K562 (cell line): ENCODE measurements around the gene PDE3A. TPM values are rescaled to one million over a fixed set of nuclear protein-coding genes. Genes with fewer than 3 reads are reported as not detected.

Experiments used
- ATAC-seq: fragments of 200-7000 bp; cut with Tn5 transposase; 3 replicates; pipeline ENCODE4 v1.9.1; 2020; ENCODE audit warnings: moderate library complexity
- BruUV-seq: library from RNA; stranded (reverse); fragments of 400-500 nt; replicated peaks from 2 replicates; lab custom pipeline; 2021; lab: Mats Ljungman, UMichigan
- CTCF ChIA-PET: fragments of 300-600 bp; formaldehyde crosslinking; extraction: SDS; loops from one replicate; lab custom pipeline; 2021; ENCODE audit warnings: low intra/inter-chr PET ratio; lab: Yijun Ruan, JAX
- POLR2A ChIA-PET: fragments of 300-600, 350-650 bp; sonication (Branson Sonifier 250); formaldehyde crosslinking; extraction: SDS; loops from one replicate; lab custom pipeline; 2021; ENCODE audit warnings: antibody characterized with exemption, inconsistent platforms; lab: Yijun Ruan, JAX
- DNase-seq, 4 experiments: peaks; one replicate each; pipeline versions ENCODE4 v3.0.0 to v3.0.0-alpha.2; 2011 to 2018; ENCODE audit warnings: low spot score in 3 of 4, mixed read lengths in 3 of 4; ENCODE audit errors: extremely low read depth in 1 of 4
- FAIRE-seq: peaks from 2 replicates; lab custom pipeline; 2011; peaks lifted over from hg19 to GRCh38; lab: Jason Lieb, UNC
- H2AFZ ChIP-seq: 2 replicates; pipeline ENCODE4 v1.6.0; 2011; ENCODE audit warnings: low read depth, low read length, control low read depth, inconsistent platforms
- H3K27ac ChIP-seq: fragments of 200-600 bp; 3 replicates; pipeline ENCODE4 v1.8.0; 2011; ENCODE audit warnings: low read depth, mild to moderate bottlenecking, control low read depth, inconsistent platforms, low read length, moderate library complexity, mixed read lengths; ENCODE audit errors: extremely low read depth
- H3K27me3 ChIP-seq, 2 experiments: fragments of 300-600 bp in 1 of 2; 2 replicates in 1 of 2; 3 replicates in 1 of 2; pipeline versions ENCODE4 v1.6.0 to v1.8.0; 2011; ENCODE audit warnings: inconsistent platforms in 2 of 2, low read length in 2 of 2, mild to moderate bottlenecking in 1 of 2, mixed read lengths in 1 of 2, moderate library complexity in 1 of 2; ENCODE audit not compliant: control insufficient read depth in 2 of 2, insufficient read depth in 2 of 2
- H3K36me3 ChIP-seq: fragments of 300-600 bp; 3 replicates; pipeline ENCODE4 v1.8.0; 2011; ENCODE audit warnings: mild to moderate bottlenecking, low read length, inconsistent platforms; ENCODE audit not compliant: control insufficient read depth, insufficient read depth
- H3K4me1 ChIP-seq, 2 experiments: fragments of 200-600 bp in 1 of 2; replicated peaks in 1 of 2; 2 replicates in 1 of 2; 3 replicates in 1 of 2; pipeline versions ENCODE4 v1.5.1 to v1.8.0; 2011; ENCODE audit warnings: inconsistent platforms in 2 of 2, low read length in 2 of 2, mild to moderate bottlenecking in 1 of 2, mixed read lengths in 1 of 2, moderate library complexity in 1 of 2; ENCODE audit not compliant: control insufficient read depth in 2 of 2, insufficient read depth in 2 of 2
- H3K4me2 ChIP-seq: 2 replicates; pipeline ENCODE4 v1.6.1; 2011; ENCODE audit warnings: low read length, control low read depth, inconsistent platforms, mixed read lengths; ENCODE audit not compliant: insufficient read depth
- H3K4me3 ChIP-seq: fragments of 200-600 bp; sonication (generic), shearing (Covaris generic); 2 replicates; pipeline ENCODE4 v1.5.1; 2016; ENCODE audit warnings: control low read depth, inconsistent platforms
- H3K79me2 ChIP-seq: fragments of 200-600 bp; 3 replicates; pipeline ENCODE4 v1.8.0; 2011; ENCODE audit warnings: low read length, inconsistent platforms; ENCODE audit not compliant: control insufficient read depth, insufficient read depth
- H3K9ac ChIP-seq, 2 experiments: 2 replicates each; pipeline versions ENCODE4 v1.6.0 to v1.6.1; 2011; ENCODE audit warnings: low read depth in 2 of 2, low read length in 2 of 2, control low read depth in 1 of 2, inconsistent platforms in 1 of 2, mild to moderate bottlenecking in 1 of 2, mixed read lengths in 1 of 2; ENCODE audit not compliant: insufficient read depth in 1 of 2
- H3K9me1 ChIP-seq: one replicate; pipeline ENCODE4 v1.6.0; 2011; ENCODE audit warnings: inconsistent platforms, mild to moderate bottlenecking, low read length, moderate library complexity; ENCODE audit not compliant: control insufficient read depth, insufficient read depth
- H3K9me3 ChIP-seq: replicated peaks from 2 replicates; pipeline ENCODE4 v1.5.1; 2011; ENCODE audit warnings: low read depth, low read length, inconsistent platforms; ENCODE audit not compliant: control insufficient read depth, insufficient read depth
- H4K20me1 ChIP-seq: replicated peaks from 2 replicates; pipeline ENCODE4 v1.6.1; 2011; ENCODE audit warnings: low read length, inconsistent platforms, mixed read lengths; ENCODE audit not compliant: control insufficient read depth, insufficient read depth
- ASH1L ChIP-seq: fragments of 450-650 bp; IDR thresholded peaks from 2 replicates; pipeline ENCODE4 v1.6.1; 2018; ENCODE audit warnings: borderline replicate concordance, mild to moderate bottlenecking, low read depth; ENCODE audit not compliant: partially characterized antibody
- BDP1 ChIP-seq: IDR thresholded peaks from 3 replicates; pipeline ENCODE4 v1.6.1; 2011; ENCODE audit not compliant: insufficient read length, insufficient read depth
- BRD9 ChIP-seq: fragments of 450-650 bp; IDR thresholded peaks from 2 replicates; pipeline ENCODE4 v1.6.1; 2018; ENCODE audit warnings: low read depth; ENCODE audit not compliant: partially characterized antibody
- CREB1 ChIP-seq, 2 experiments: sonication (generic) in 1 of 2; formaldehyde crosslinking in 1 of 2; IDR thresholded peaks; 2 replicates each; pipeline versions ENCODE4 v1.6.1 to v1.8.0; 2012 to 2022; ENCODE audit warnings: inconsistent platforms in 1 of 2, mild to moderate bottlenecking in 1 of 2, missing genetic modification reagents in 1 of 2, moderate library complexity in 1 of 2
- CREM ChIP-seq: IDR thresholded peaks from 2 replicates; pipeline ENCODE4 v1.6.1; 2014; ENCODE audit warnings: antibody characterized with exemption, low read depth
- CTBP1 ChIP-seq: fragments of 450-650 bp; IDR thresholded peaks from 2 replicates; pipeline ENCODE4 v1.6.1; 2016; ENCODE audit warnings: borderline replicate concordance
- ELK3 ChIP-seq: fragments of 450-650 bp; formaldehyde crosslinking; IDR thresholded peaks from 2 replicates; pipeline ENCODE4 v1.4.0; 2020; ENCODE audit warnings: mild to moderate bottlenecking
- GABPB2 ChIP-seq: fragments of 250-450 bp; sonication (Bioruptor Pico); conservative IDR thresholded peaks from 2 replicates; pipeline ENCODE4 v1.5.1; 2021; ENCODE audit warnings: mild to moderate bottlenecking
- GMEB1 ChIP-seq: fragments of 250-450 bp; sonication (Bioruptor Pico); IDR thresholded peaks from 2 replicates; pipeline ENCODE4 v1.4.0; 2020; ENCODE audit warnings: mild to moderate bottlenecking
- MIER1 ChIP-seq: fragments of 450-650 bp; IDR thresholded peaks from 2 replicates; pipeline ENCODE4 v1.6.1; 2016; ENCODE audit warnings: antibody characterized with exemption, mild to moderate bottlenecking, low read depth
- NFXL1 ChIP-seq: fragments of 450-650 bp; formaldehyde crosslinking; IDR thresholded peaks from 2 replicates; pipeline ENCODE4 v1.4.0; 2021; ENCODE audit warnings: mild to moderate bottlenecking
- PHF20 ChIP-seq: fragments of 450-650 bp; IDR thresholded peaks from 2 replicates; pipeline ENCODE4 v1.6.1; 2018; ENCODE audit not compliant: partially characterized antibody
- RNF2 ChIP-seq: sonication (generic); IDR thresholded peaks from 2 replicates; pipeline ENCODE4 v1.6.1; 2016
- SMAD2 ChIP-seq: fragments of 150-350 bp; IDR thresholded peaks from 2 replicates; pipeline ENCODE4 v1.6.1; 2014; ENCODE audit warnings: low read depth, mild to moderate bottlenecking, low read length
- SMARCE1 ChIP-seq: fragments of 450-650 bp; IDR thresholded peaks from 2 replicates; pipeline ENCODE4 v1.7.1; 2016; ENCODE audit warnings: mild to moderate bottlenecking
- TCF3 ChIP-seq: sonication (generic); formaldehyde crosslinking; IDR thresholded peaks from 2 replicates; pipeline ENCODE4 v1.4.0; 2020; ENCODE audit warnings: mild to moderate bottlenecking, missing genetic modification reagents
- TCF7L2 ChIP-seq: fragments of 150-350 bp; IDR thresholded peaks from 2 replicates; pipeline ENCODE4 v1.6.1; 2016; ENCODE audit warnings: low read depth, mild to moderate bottlenecking, low read length, moderate library complexity
- TFE3 ChIP-seq: fragments of 450-650 bp; formaldehyde crosslinking; IDR thresholded peaks from 2 replicates; pipeline ENCODE4 v1.4.0; 2020; ENCODE audit warnings: mild to moderate bottlenecking, mixed read lengths
- TRIM28 ChIP-seq: fragments of 450-650 bp; IDR thresholded peaks from 2 replicates; pipeline ENCODE4 v1.6.1; 2017
- ZNF551 ChIP-seq: fragments of 250-450 bp; sonication (Bioruptor Pico); IDR thresholded peaks from 2 replicates; pipeline ENCODE4 v1.5.0; 2021; ENCODE audit warnings: mild to moderate bottlenecking, moderate library complexity
- ZNF586 ChIP-seq: fragments of 450-650 bp; formaldehyde crosslinking; conservative IDR thresholded peaks from 2 replicates; pipeline ENCODE4 v1.4.0; 2020; ENCODE audit warnings: mild to moderate bottlenecking, moderate library complexity
- WGBS: fragments of 100-300 bp; shearing (Covaris generic); methylation state at CpG from one replicate; pipeline ENCODE4 v1.1.6; 2016; ENCODE audit warnings: low coverage, mixed read lengths; ENCODE audit not compliant: insufficient coverage; ENCODE audit errors: missing lambda C conversion rate; 5-methylcytosine and 5-hydroxymethylcytosine counted together
- in situ Hi-C: fragments of 300-500 bp; cut with MboI; formaldehyde crosslinking; loops from 4 replicates; pipeline ENCODE4 v1.15.0; 2018; ENCODE audit warnings: inconsistent platforms, mixed read lengths
- intact Hi-C: fragments of 100-400 bp; cut with micrococcal nuclease; formaldehyde crosslinking; loops from 2 replicates; pipeline ENCODE4 v1.14.2; 2022
- polyA plus RNA-seq, 8 experiments: library from polyadenylated mRNA; depleted of rRNA in 4 of 8; stranded (reverse) in 5 of 8; unstranded in 3 of 8; fragments of >200 nt; fragmentation: Nextera tagmentation in 2 of 8; fragmentation: Illumina TruSeq in 1 of 8; extraction: Ambion mirVana in 2 of 8; extraction: Trizol in 1 of 8; gene quantifications; 2 replicates each; pipeline versions ENCODE4 v1.2.1 to v1.2.3, GENCODE V29; 2011 to 2014; ENCODE audit warnings: inconsistent platforms in 1 of 8, missing spikeins in 1 of 8
- total RNA-seq, 7 experiments: library from RNA; depleted of rRNA in 6 of 7; stranded (reverse); fragments of >200 nt in 6 of 7; fragmentation: Illumina TruSeq in 2 of 7; extraction: Trizol in 2 of 7; gene quantifications; 2 replicates each; pipeline versions ENCODE4 v1.2.1 to v1.2.3, GENCODE V29; 2011 to 2021; ENCODE audit warnings: low replicate concordance in 1 of 7

PDE3A gene
- total and polyA plus RNA-seq, 9 of the 15 experiments (the other 6 are each of a cell fraction or from before 2014, with no cell fraction given) = 0.02 TPM; not detected in 8

GRCh38 chr12:20477672-20478071 is 109.3 kb downstream of the PDE3A start (continued):
- TF ChIP-seq ASH1L = no peak
- TF ChIP-seq ZNF586 (CRISPR knock-in tag) = no peak
- no peak for TF ChIP-seq CREB1 (IDR thresholded peaks at IDR 0.05)
- TF ChIP-seq CREB1 (CRISPR knock-in tag; IDR thresholded peaks at IDR 0.05) = no peak

GRCh38 chr12:20482491-20483054 is 114.2 kb downstream of the PDE3A start:
- no peaks in the 10 kb centered on the region for H3K9me1 ChIP-seq
- ChIA-PET CTCF (no interaction called here), POLR2A (no interaction called here)
- H3K9me3 ChIP-seq = no peaks in the 10 kb centered on the region
- no peaks in the 10 kb centered on the region for H3K36me3 ChIP-seq
- no peak overlapping the region for H3K9ac ChIP-seq
- BruUV-seq = no TSS peak
- no peak overlapping the region for H2AFZ ChIP-seq
- H3K79me2 ChIP-seq = no peaks in the 10 kb centered on the region
- H3K4me2 ChIP-seq = no peak overlapping the region
- H3K27ac ChIP-seq = no peak overlapping the region
- H4K20me1 ChIP-seq = no peaks in the 10 kb centered on the region
- no peaks in the 10 kb centered on the region for H3K27me3 ChIP-seq
- in situ Hi-C loops = no loop called here
- intact Hi-C loops = no loop called here
- no peak for FAIRE-seq
- H3K4me1 ChIP-seq = no peaks in the 10 kb centered on the region
- H3K4me3 ChIP-seq = no peak overlapping the region
- no peak for DNase-seq
- WGBS = 0% methylated on average over 2 of the region's 2 CpGs
- no peak for ATAC-seq
- no peak for TF ChIP-seq ELK3
- no peak for TF ChIP-seq TFE3 (CRISPR knock-in tag)
- no peak for TF ChIP-seq TCF7L2
- no peak for TF ChIP-seq CREM
- TF ChIP-seq GABPB2 = no peak
- no peak for TF ChIP-seq SMARCE1
- TF ChIP-seq PHF20 = no peak
- no peak for TF ChIP-seq NFXL1 (CRISPR knock-in tag)
- TF ChIP-seq MIER1 = no peak
- no peak for TF ChIP-seq TRIM28
- no peak for TF ChIP-seq CTBP1
- no peak for TF ChIP-seq GMEB1 (CRISPR knock-in tag)
- no peak for TF ChIP-seq BDP1
- TF ChIP-seq BRD9 = no peak
- TF ChIP-seq RNF2 = no peak
- TF ChIP-seq ZNF551 (CRISPR knock-in tag) = no peak
- TF ChIP-seq SMAD2 = no peak
- TF ChIP-seq TCF3 (CRISPR knock-in tag) = no peak
